Measurements from ENCODE around the gene WDTC1. TPM values are rescaled to one million over a fixed set of nuclear protein-coding genes. Genes with fewer than 3 reads are reported as not detected.

WDTC1 gene
- total and polyA plus RNA-seq, 4 donors: 19.8 to 41.0 (median 30.2) TPM

DNA sequence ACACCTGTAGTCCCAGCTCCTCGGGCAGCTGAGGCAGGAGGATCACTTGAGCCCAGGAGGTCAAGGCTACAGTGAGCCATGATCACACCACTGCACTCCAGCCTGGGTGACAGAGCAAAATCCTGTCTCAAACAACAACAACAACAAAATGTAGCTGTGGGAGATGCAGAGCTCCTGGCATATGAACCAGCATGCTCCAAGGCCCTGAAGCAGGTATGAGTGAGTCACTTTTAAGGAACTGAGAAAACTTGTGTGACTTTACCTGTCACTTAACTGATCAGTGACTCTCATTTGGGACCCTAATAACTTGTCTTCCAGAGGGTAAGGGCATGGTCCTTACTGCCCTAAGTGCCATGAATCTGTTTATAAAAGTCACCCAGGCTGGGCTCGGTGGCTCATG lies 68.2 kb downstream of the WDTC1 start:
- no peaks in the 10 kb centered on the region for H3K9me3 ChIP-seq (ENCODE audit: control insufficient read depth in 4 of 4, insufficient read depth in 3 of 4, low read length in 3 of 4)
- peaks cover 4 to 41% (median 13%) of the 10 kb centered on the region in 5 donors for H3K4me1 ChIP-seq (ENCODE audit: control insufficient read depth in 5 of 5, insufficient read depth in 5 of 5, low read length in 5 of 5)
- no peak overlapping the region for H3K27ac ChIP-seq (ENCODE audit: low read depth in 1 of 2, low read length in 1 of 2)
- DNase-seq: no peak
- H3K4me3 ChIP-seq: no peak overlapping the region
- ATAC-seq (ENCODE audit: insufficient read depth, low FRiP score): no peak
- H3K27me3 ChIP-seq (ENCODE audit: control insufficient read depth in 3 of 3, insufficient read depth in 3 of 3, low read length in 2 of 3): no peaks in the 10 kb centered on the region
- 94 to 100% methylated on average over 2 of the region's 2 CpGs for WGBS, 2 donors
- H3K9ac ChIP-seq (ENCODE audit: insufficient read depth in 1 of 2, low read length in 2 of 2): no peak overlapping the region
- TF ChIP-seq, protein P1, sequence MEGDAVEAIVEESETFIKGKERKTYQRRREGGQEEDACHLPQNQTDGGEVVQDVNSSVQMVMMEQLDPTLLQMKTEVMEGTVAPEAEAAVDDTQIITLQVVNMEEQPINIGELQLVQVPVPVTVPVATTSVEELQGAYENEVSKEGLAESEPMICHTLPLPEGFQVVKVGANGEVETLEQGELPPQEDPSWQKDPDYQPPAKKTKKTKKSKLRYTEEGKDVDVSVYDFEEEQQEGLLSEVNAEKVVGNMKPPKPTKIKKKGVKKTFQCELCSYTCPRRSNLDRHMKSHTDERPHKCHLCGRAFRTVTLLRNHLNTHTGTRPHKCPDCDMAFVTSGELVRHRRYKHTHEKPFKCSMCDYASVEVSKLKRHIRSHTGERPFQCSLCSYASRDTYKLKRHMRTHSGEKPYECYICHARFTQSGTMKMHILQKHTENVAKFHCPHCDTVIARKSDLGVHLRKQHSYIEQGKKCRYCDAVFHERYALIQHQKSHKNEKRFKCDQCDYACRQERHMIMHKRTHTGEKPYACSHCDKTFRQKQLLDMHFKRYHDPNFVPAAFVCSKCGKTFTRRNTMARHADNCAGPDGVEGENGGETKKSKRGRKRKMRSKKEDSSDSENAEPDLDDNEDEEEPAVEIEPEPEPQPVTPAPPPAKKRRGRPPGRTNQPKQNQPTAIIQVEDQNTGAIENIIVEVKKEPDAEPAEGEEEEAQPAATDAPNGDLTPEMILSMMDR (IDR thresholded peaks at IDR 0.05; ENCODE audit: control extremely low read depth, extremely low read depth): no peak
- peaks cover 3 to 53% (median 22%) of the 10 kb centered on the region in 4 donors for H3K36me3 ChIP-seq (ENCODE audit: control insufficient read depth in 4 of 4, insufficient read depth in 4 of 4, low read length in 4 of 4)

- DNase-seq: no peak
- peaks cover 4 to 32% (median 8%) of the 10 kb centered on the region in 5 donors for H3K4me1 ChIP-seq (ENCODE audit: control insufficient read depth in 5 of 5, insufficient read depth in 5 of 5, low read length in 5 of 5)
- WGBS, 2 donors: 94 to 95% methylated on average over 15 of the region's 15 CpGs
- H3K27me3 ChIP-seq (ENCODE audit: control insufficient read depth in 3 of 3, insufficient read depth in 3 of 3, low read length in 2 of 3): no peaks in the 10 kb centered on the region
- peaks cover 0 to 45% (median 16%) of the 10 kb centered on the region in 4 donors for H3K36me3 ChIP-seq (ENCODE audit: control insufficient read depth in 4 of 4, insufficient read depth in 4 of 4, low read length in 4 of 4)
- no peak overlapping the region for H3K9ac ChIP-seq (ENCODE audit: insufficient read depth in 1 of 2, low read length in 2 of 2)
- no peaks in the 10 kb centered on the region for H3K9me3 ChIP-seq (ENCODE audit: control insufficient read depth in 4 of 4, insufficient read depth in 3 of 4, low read length in 3 of 4)
- H3K27ac ChIP-seq (ENCODE audit: low read depth in 1 of 2, low read length in 1 of 2): no peak overlapping the region
- ATAC-seq (ENCODE audit: insufficient read depth, low FRiP score): no peak
- TF ChIP-seq, protein P1 (IDR thresholded peaks at IDR 0.05; ENCODE audit: control extremely low read depth, extremely low read depth): no peak
- no peak overlapping the region for H3K4me3 ChIP-seq
These were observed 69.1 kb downstream of the WDTC1 start for GRCh38 chr1:27303509-27303908.

- Histone ChIP-seq H3K9ac (ENCODE audit: insufficient read depth in 1 of 2, low read length in 2 of 2) (no peak overlapping the region), H3K4me1 (ENCODE audit: control insufficient read depth in 5 of 5, insufficient read depth in 5 of 5, low read length in 5 of 5) (peaks cover 0 to 6% (median 0%) of the 10 kb centered on the region in 5 donors), H3K36me3 (ENCODE audit: control insufficient read depth in 4 of 4, insufficient read depth in 4 of 4, low read length in 4 of 4) (peaks cover 0 to 32% (median 16%) of the 10 kb centered on the region in 4 donors), H3K27me3 (ENCODE audit: control insufficient read depth in 3 of 3, insufficient read depth in 3 of 3, low read length in 2 of 3) (no peaks in the 10 kb centered on the region), H3K9me3 (ENCODE audit: control insufficient read depth in 4 of 4, insufficient read depth in 3 of 4, low read length in 3 of 4) (no peaks in the 10 kb centered on the region), H3K4me3 (no peak overlapping the region), H3K27ac (ENCODE audit: low read depth in 1 of 2, low read length in 1 of 2) (no peak overlapping the region)
- TF ChIP-seq, protein P1 (IDR thresholded peaks at IDR 0.05; ENCODE audit: control extremely low read depth, extremely low read depth): no peak
- ATAC-seq (ENCODE audit: insufficient read depth, low FRiP score): no peak
- DNase-seq: no peak
- 91 to 95% methylated on average over 11 of the region's 11 CpGs for WGBS, 2 donors
These were observed 71.6 kb downstream of the WDTC1 start for GRCh38 chr1:27306071-27306470.

Data from lung (tissue), 12 donors.